LNCAP (cell line): Measurements from ENCODE around the gene HS3ST6.

ENCODE experiments used
- CTCF ChIP-seq: fragments of 450-650 bp; IDR thresholded peaks from 2 replicates; pipeline ENCODE4 v1.5.1; 2017; ENCODE audit warnings: mild to moderate bottlenecking

HS3ST6 gene

GRCh38 chr16:1884889-1885288 lies 33.3 kb downstream of the HS3ST6 start:
- TF ChIP-seq CTCF = no peak

GRCh38 chr16:1884155-1884760 lies 34.0 kb downstream of the HS3ST6 start:
- no peak for TF ChIP-seq CTCF

- TF ChIP-seq CTCF = no peak
Observed at GRCh38 chr16:1879477-1879876, 38.7 kb downstream of the HS3ST6 start.

- TF ChIP-seq CTCF = no peak
Observed at GRCh38 chr16:1878256-1878655, 40.0 kb downstream of the HS3ST6 start.

GRCh38 chr16:1877804-1878203 lies 40.4 kb downstream of the HS3ST6 start:
- no peak for TF ChIP-seq CTCF

- TF ChIP-seq CTCF = no peak
Observed at GRCh38 chr16:1877089-1877488, 41.1 kb downstream of the HS3ST6 start.

- no peak for TF ChIP-seq CTCF
Observed at GRCh38 chr16:1876468-1876867, 41.7 kb downstream of the HS3ST6 start.

GRCh38 chr16:1874854-1875253 lies 43.4 kb downstream of the HS3ST6 start:
- TF ChIP-seq CTCF = no peak
